Activated CD4-positive, alpha-beta T cell treated with anti-CD3 and anti-CD28 coated beads, Interleukin-2, amount 10 ng/mL, durations not matched to agents 7 days and 5 days (primary cell): ENCODE data around the gene UBE2E2. TPM values are rescaled to one million over a fixed set of nuclear protein-coding genes. Genes with fewer than 3 reads are reported as not detected.
"Not testable (repeated sequence)": the region's sequence is repeated elsewhere in the genome, so short reads cannot be mapped to it uniquely, and the experiment has no call there.

Source experiments
- CTCF ChIA-PET: fragments of 350-600 bp; sonication (Branson Sonifier 250); formaldehyde crosslinking; loops from one replicate; lab custom pipeline; 2021; ENCODE audit warnings: antibody characterized with exemption; lab: Charles Lee
- POLR2A ChIA-PET: fragments of 350-600 bp; sonication (Branson Sonifier 250); formaldehyde crosslinking; loops from one replicate; lab custom pipeline; 2021; ENCODE audit warnings: antibody characterized with exemption; lab: Charles Lee
- DNase-seq: peaks from one replicate; pipeline ENCODE4 v3.0.0-alpha.2; 2020
- H3K27ac Mint-ChIP-seq: one replicate; pipeline ENCODE4 v1.8.0; 2021; ENCODE audit warnings: mild to moderate bottlenecking, moderate library complexity, mixed read lengths
- H3K27me3 Mint-ChIP-seq: one replicate; pipeline ENCODE4 v1.8.0; 2021; ENCODE audit warnings: mixed read lengths
- H3K36me3 Mint-ChIP-seq: one replicate; pipeline ENCODE4 v1.8.0; 2021; ENCODE audit warnings: low read depth, mixed read lengths
- H3K4me1 Mint-ChIP-seq: one replicate; pipeline ENCODE4 v1.8.0; 2021; ENCODE audit warnings: mixed read lengths
- H3K4me3 Mint-ChIP-seq: one replicate; pipeline ENCODE4 v1.8.0; 2021; ENCODE audit warnings: mild to moderate bottlenecking, moderate library complexity, mixed read lengths
- H3K9me3 Mint-ChIP-seq: one replicate; pipeline ENCODE4 v1.8.0; 2021; ENCODE audit warnings: mixed read lengths
- total RNA-seq, 2 experiments: library from RNA; stranded (reverse); gene quantifications; one replicate each; pipeline ENCODE4 v1.2.3, GENCODE V29; 2021

The UBE2E2 gene
- total RNA-seq, 2 experiments from 2014 or later: 1.7 to 4.7 TPM

GRCh38 chr3:23595851-23596250 lies 392.7 kb downstream of the UBE2E2 start:
- POLR2A ChIA-PET: no interaction called here
- no peak overlapping the region for H3K4me3 Mint-ChIP-seq
- H3K36me3 Mint-ChIP-seq: peaks cover 1% of the 10 kb centered on the region
- CTCF ChIA-PET: no interaction called here
- no peak overlapping the region for H3K27ac Mint-ChIP-seq
- H3K4me1 Mint-ChIP-seq: no peaks in the 10 kb centered on the region
- peaks cover 5% of the 10 kb centered on the region for H3K9me3 Mint-ChIP-seq
- no peaks in the 10 kb centered on the region for H3K27me3 Mint-ChIP-seq
- no peak for DNase-seq

GRCh38 chr3:23600167-23600871 lies 397.2 kb downstream of the UBE2E2 start:
- ChIA-PET POLR2A (no interaction called here), CTCF (no interaction called here)
- Mint-ChIP-seq H3K4me3 (no peak overlapping the region), H3K4me1 (no peaks in the 10 kb centered on the region), H3K27ac (no peak overlapping the region), H3K9me3 (peaks cover 5% of the 10 kb centered on the region), H3K27me3 (no peaks in the 10 kb centered on the region), H3K36me3 (no peaks in the 10 kb centered on the region)
- no peak for DNase-seq

GRCh38 chr3:23601091-23601822 lies 398.1 kb downstream of the UBE2E2 start:
- CTCF ChIA-PET: no interaction called here
- Mint-ChIP-seq H3K4me1 (no peaks in the 10 kb centered on the region), H3K27ac (no peak overlapping the region)

GRCh38 chr3:23602971-23603370 lies 399.8 kb downstream of the UBE2E2 start:
- DNase-seq: no peak
- no peaks in the 10 kb centered on the region for H3K36me3 Mint-ChIP-seq
- H3K27ac Mint-ChIP-seq: no peak overlapping the region
- H3K27me3 Mint-ChIP-seq: no peaks in the 10 kb centered on the region
- ChIA-PET CTCF (interaction anchor here (1.7 kb wide), 1 partner anchor 12 kb away, joined by 4 read pairs; no protein-coding TSS in a partner anchor), POLR2A (no interaction called here)
- no peaks in the 10 kb centered on the region for H3K9me3 Mint-ChIP-seq
- H3K4me3 Mint-ChIP-seq: no peak overlapping the region
- H3K4me1 Mint-ChIP-seq: no peaks in the 10 kb centered on the region

More at GRCh38 chr3:23601091-23601822, 398.1 kb downstream of the UBE2E2 start:
- Mint-ChIP-seq H3K36me3 (no peaks in the 10 kb centered on the region), H3K9me3 (peaks cover 5% of the 10 kb centered on the region), H3K27me3 (no peaks in the 10 kb centered on the region), H3K4me3 (no peak overlapping the region)
- DNase-seq: no peak
- POLR2A ChIA-PET: no interaction called here

- Mint-ChIP-seq H3K4me1 (no peaks in the 10 kb centered on the region), H3K9me3 (no peaks in the 10 kb centered on the region), H3K27me3 (no peaks in the 10 kb centered on the region), H3K36me3 (no peaks in the 10 kb centered on the region), H3K27ac (no peak overlapping the region), H3K4me3 (no peak overlapping the region)
- ChIA-PET POLR2A (no interaction called here), CTCF (no interaction called here)
- DNase-seq: no peak
Measured at GRCh38 chr3:23607184-23607847, 404.2 kb downstream of the UBE2E2 start.

GRCh38 chr3:23608650-23609049 lies 405.5 kb downstream of the UBE2E2 start:
- DNase-seq: no peak
- Mint-ChIP-seq H3K36me3 (no peaks in the 10 kb centered on the region), H3K4me3 (no peak overlapping the region), H3K27me3 (peaks cover under 1% of the 10 kb centered on the region), H3K4me1 (no peaks in the 10 kb centered on the region), H3K27ac (no peak overlapping the region), H3K9me3 (no peaks in the 10 kb centered on the region)
- POLR2A ChIA-PET: no interaction called here
- CTCF ChIA-PET: interaction anchor here (1.5 kb wide), 1 partner anchor 24 kb away, joined by 3 read pairs; no protein-coding TSS in a partner anchor

- no peak for DNase-seq
- CTCF ChIA-PET: no interaction called here
Measured at GRCh38 chr3:23611737-23612295, 408.7 kb downstream of the UBE2E2 start.

GRCh38 chr3:23612296-23612891 lies 409.3 kb downstream of the UBE2E2 start:
- Mint-ChIP-seq H3K4me1 (peaks cover 9% of the 10 kb centered on the region), H3K27ac (no peak overlapping the region), H3K36me3 (peaks cover 2% of the 10 kb centered on the region), H3K27me3 (peaks cover 2% of the 10 kb centered on the region), H3K9me3 (peaks cover 6% of the 10 kb centered on the region), H3K4me3 (no peak overlapping the region)
- DNase-seq: no peak
- CTCF ChIA-PET: no interaction called here
- POLR2A ChIA-PET: no interaction called here

More at GRCh38 chr3:23611737-23612295, 408.7 kb downstream of the UBE2E2 start:
- Mint-ChIP-seq H3K27ac (no peak overlapping the region), H3K36me3 (no peaks in the 10 kb centered on the region), H3K27me3 (peaks cover 2% of the 10 kb centered on the region), H3K4me1 (peaks cover 3% of the 10 kb centered on the region), H3K4me3 (no peak overlapping the region), H3K9me3 (peaks cover 5% of the 10 kb centered on the region)
- POLR2A ChIA-PET: no interaction called here

- Mint-ChIP-seq H3K36me3 (peaks cover 5% of the 10 kb centered on the region), H3K9me3 (peaks cover 16% of the 10 kb centered on the region), H3K27ac (no peak overlapping the region), H3K4me3 (no peak overlapping the region), H3K4me1 (peaks cover 11% of the 10 kb centered on the region), H3K27me3 (peaks cover 2% of the 10 kb centered on the region)
- ChIA-PET POLR2A (no interaction called here), CTCF (interaction anchor here (0.7 to 1.5 kb wide), 3 partner anchors 11 to 815 kb away, joined by 3 to 4 read pairs (median 3); no protein-coding TSS in a partner anchor)
- DNase-seq: no peak
Measured at GRCh38 chr3:23615068-23615467, 411.9 kb downstream of the UBE2E2 start.

GRCh38 chr3:23618475-23618874 lies 415.3 kb downstream of the UBE2E2 start:
- CTCF ChIA-PET, POLR2A ChIA-PET, H3K4me3 Mint-ChIP-seq, H3K36me3 Mint-ChIP-seq, H3K27ac Mint-ChIP-seq, H3K27me3 Mint-ChIP-seq, DNase-seq: not testable (repeated sequence)
- Mint-ChIP-seq H3K4me1 (peaks cover 11% of the 10 kb centered on the region), H3K9me3 (peaks cover 16% of the 10 kb centered on the region)

- DNase-seq: no peak
- ChIA-PET CTCF (no interaction called here), POLR2A (no interaction called here)
- Mint-ChIP-seq H3K4me3 (no peak overlapping the region), H3K36me3 (peaks cover 5% of the 10 kb centered on the region), H3K27ac (no peak overlapping the region), H3K4me1 (peaks cover 11% of the 10 kb centered on the region), H3K9me3 (peaks cover 24% of the 10 kb centered on the region), H3K27me3 (no peaks in the 10 kb centered on the region)
Measured at GRCh38 chr3:23619705-23620637, 416.8 kb downstream of the UBE2E2 start.

GRCh38 chr3:23620638-23621015 lies 417.5 kb downstream of the UBE2E2 start:
- H3K27ac Mint-ChIP-seq: no peak overlapping the region
- CTCF ChIA-PET: no interaction called here
- POLR2A ChIA-PET: no interaction called here
- no peaks in the 10 kb centered on the region for H3K27me3 Mint-ChIP-seq
- H3K9me3 Mint-ChIP-seq: peaks cover 24% of the 10 kb centered on the region
- H3K36me3 Mint-ChIP-seq: peaks cover 5% of the 10 kb centered on the region
- DNase-seq: no peak
- no peak overlapping the region for H3K4me3 Mint-ChIP-seq
- H3K4me1 Mint-ChIP-seq: peaks cover 11% of the 10 kb centered on the region
